HG03378 (cell line): ENCODE data around the gene TPCN2.

Source experiments
- ATAC-seq: cut with Tn5 transposase; IDR thresholded peaks from one replicate; pipeline ENCODE4 v1.9.1; 2021; ENCODE audit warnings: mild to moderate bottlenecking, moderate library complexity; ENCODE audit not compliant: unreplicated experiment

The TPCN2 gene

DNA sequence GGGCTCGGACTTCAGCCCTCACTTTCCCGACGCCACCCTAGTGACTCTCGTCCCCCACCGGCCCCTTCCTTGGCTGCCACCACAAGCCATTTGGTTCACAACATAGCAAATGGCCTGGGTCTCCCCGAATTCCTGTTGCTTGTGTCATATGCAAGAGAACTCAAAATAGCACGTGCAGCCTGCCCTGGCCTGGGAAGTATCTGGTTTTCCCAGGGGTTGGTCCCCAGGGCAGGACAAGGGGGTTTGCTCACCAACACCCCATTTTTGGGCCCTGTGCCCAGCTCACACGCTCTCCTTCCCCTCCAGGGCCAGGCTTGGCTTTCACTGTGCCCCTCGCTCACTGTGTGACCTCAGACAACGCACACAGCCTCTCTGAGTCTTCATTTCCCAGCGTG lies 12.8 kb upstream of the TPCN2 start:
- no peak for ATAC-seq

- ATAC-seq, result no peak
Measured at GRCh38 chr11:69037074-69037473, 11.7 kb upstream of the TPCN2 start.

DNA sequence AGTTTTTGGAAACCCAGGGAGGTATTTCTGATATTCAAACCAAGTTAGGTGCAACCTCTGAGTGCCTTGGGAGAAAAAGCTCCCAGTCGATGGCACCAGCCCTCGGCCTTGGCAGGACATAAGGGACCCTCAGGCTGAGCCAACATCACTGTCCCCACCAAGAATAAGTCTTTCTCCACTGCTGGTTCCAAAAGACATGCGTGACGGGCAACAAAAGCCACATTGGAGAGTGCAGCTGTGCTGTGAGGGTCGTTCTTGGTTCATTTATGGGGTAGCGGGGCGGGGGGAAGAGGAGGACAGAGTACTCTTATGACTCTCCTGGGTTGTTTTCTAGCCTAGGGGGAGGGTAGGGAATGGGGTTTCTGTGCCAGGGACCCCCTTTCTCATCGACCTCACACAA lies 11.2 kb upstream of the TPCN2 start:
- ATAC-seq, result no peak

GRCh38 chr11:69039501-69039900 lies 9.2 kb upstream of the TPCN2 start:
- no peak for ATAC-seq

DNA sequence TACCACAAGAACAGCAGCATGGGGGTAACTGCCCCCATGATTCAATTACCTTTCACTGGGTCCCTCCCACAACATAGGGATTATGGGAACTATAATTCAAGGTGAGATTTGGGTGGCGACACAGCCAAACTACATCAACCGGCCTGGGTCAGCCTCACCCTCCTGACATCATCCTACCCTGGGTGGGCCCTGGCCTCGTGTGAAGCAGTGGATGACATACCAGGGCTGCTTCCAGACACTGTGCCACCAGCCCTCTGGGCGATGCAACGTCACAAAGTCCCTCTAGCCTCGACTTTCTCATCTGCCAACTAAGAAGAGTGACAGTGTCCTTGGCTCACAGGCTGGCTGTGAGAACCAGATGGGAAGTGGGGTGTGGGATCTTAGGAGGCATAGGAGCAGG lies 8.7 kb upstream of the TPCN2 start:
- ATAC-seq, result no peak

DNA sequence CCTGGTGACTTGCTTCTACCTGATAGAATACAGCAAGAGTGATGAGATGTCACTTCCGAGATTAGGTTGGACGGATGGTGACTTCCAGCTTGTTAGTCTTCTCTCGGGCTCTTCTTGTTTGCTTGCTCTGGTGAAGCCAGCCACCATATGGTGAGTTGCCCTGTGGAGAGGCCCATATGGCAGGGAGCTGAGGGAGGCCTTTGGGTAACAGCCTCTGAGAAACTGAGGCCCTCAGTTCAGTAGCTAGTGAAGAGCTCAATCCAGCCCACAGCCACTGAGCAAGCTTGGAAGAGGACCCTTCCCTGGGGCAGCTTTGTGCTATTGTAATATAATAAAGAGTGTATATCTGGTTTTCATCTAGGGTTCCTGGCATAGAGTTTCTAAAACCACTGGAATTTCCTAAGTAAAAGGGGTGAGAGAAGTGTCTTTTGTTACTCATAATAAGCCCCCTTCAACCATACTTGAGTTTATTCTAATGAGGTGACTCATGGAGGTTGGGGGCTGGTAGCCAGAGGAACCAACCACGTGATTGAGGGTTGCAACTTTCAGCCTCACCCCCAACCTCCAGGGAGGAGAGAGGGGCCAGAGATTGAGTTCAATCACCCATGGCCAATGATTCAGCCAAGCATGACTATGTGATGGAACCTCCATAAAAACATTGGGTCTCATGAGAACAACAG lies 8.0 kb upstream of the TPCN2 start:
- ATAC-seq, result no peak

DNA sequence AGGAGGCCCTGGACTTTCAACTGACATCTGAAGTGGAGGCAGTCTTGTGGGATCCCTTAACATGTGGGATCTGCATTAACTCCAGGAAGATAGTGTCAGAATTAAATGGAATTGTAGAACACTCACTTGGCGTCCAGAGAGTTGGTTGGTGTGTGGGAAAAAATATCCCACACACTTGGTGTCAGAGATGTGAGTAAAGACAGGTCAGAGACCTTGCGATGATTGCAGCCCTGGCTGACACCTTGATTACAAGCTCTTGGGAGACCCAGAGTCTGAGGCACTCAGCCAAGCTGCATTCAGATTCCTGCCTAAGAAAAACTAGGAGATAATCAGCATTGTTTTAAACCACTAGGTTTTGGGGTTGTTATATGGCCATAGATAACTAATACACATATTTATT lies 7.2 kb upstream of the TPCN2 start:
- no peak for ATAC-seq

- ATAC-seq, result no peak
Measured at GRCh38 chr11:69044111-69045013, 4.4 kb upstream of the TPCN2 start.

GRCh38 chr11:69048031-69048693 lies 570 bp upstream of the TPCN2 start:
- no peak for ATAC-seq

GRCh38 chr11:69049490-69049867 lies 747 bp downstream of the TPCN2 start:
- ATAC-seq, result no peak

DNA sequence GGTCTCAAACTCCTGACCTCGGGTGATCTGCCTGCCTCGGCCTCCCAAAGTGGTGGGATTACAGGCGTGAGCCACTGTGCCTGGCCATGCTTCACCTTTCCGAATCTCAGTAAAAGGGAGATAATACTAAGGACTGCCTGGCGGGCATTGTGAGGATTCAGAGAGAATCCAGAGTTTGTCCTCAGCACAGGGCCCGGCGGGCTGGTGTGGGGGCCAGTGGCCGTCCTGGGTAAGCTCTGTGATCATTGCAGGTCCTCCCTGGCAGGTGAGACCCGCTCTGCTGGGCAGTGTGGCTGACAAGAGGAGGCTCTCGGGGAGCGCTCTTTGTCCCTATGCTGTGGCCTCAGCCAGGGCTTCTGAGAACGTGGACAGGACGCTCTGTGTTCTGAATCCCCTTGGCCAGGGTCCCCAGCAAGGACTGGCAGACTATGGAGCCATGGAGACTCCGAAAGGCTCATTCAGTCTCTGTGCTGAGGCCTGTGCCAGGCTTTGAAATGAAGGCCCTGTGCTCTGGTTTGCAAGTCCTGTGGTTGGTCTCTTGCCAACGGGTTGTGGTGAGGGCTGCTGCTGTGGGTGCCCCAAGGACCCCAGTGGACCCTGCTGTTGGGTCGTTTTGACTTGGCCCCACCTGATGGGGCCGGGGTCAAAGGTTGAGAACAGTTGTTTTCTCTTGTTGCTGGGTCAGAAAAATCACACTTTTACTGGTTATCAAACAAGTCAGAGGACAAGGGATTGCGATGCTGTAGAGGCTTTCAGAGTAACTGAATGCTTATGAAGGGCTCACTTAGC lies 2.1 kb downstream of the TPCN2 start:
- ATAC-seq, result no peak

DNA sequence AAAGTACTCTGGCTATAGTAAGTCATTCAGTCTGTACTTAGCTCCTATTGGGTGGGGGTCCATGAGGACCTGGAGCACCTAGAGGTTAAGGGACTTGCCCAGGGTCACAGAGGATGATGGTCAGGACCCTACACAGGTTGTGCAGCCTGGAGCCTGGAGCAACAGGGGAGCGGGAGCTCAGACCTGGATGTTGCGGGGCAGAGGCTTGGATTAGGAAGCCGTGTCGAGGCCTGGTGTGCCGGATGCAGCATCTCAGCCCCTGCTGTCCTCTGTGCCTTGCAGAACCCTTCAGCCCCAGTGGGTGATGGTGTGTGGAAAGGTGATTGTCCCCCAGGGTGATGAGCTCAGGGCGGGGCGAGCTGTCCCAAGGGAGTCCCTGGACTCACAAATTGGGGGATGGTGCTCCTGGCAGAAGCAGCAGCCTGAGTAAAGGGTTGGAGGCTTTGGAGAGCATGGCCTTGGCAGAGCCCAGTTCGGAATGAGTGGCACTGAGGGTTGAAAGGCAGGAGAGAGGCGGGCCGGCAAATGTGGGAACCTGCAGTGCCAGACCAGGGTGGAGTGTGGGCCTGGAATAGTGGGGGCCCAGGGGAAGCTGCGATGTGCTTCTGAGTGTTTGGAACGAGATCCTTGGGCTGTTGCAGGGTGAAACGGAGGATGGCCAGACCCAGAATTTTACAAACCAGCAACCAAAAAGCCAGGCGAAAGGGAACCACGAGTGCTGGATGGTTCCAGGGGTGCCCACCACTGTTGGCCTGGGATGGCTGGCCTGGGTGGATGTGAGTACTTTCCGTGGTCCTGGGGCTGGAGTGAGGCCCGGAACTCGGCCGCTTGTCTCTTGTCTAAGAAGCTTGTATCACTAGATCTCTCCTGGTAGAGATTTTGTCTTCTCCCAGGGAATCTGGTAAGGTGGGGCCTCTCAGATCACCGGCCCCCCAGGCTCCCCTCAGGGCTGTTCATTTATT lies 2.9 kb downstream of the TPCN2 start:
- no peak for ATAC-seq

- no peak for ATAC-seq
Measured at GRCh38 chr11:69052343-69053168, 3.8 kb downstream of the TPCN2 start.

DNA sequence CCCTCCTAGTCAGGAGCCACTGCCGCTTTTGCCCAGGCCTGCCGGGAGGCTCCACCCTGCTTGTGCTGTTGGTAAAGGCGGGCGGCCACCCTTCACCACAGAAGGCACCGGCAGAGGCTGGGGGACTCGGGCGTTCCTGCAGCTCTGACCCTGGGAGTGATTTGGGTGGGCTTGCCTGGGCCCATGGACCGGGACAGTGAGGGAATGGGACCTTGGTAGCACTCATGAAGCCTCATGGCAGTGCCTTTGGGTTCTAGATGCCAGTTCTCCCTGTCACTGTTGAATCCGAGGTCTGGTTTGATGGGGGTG lies 4.4 kb downstream of the TPCN2 start:
- ATAC-seq, result no peak

GRCh38 chr11:69053546-69054396 lies 5.0 kb downstream of the TPCN2 start:
- no peak for ATAC-seq

DNA sequence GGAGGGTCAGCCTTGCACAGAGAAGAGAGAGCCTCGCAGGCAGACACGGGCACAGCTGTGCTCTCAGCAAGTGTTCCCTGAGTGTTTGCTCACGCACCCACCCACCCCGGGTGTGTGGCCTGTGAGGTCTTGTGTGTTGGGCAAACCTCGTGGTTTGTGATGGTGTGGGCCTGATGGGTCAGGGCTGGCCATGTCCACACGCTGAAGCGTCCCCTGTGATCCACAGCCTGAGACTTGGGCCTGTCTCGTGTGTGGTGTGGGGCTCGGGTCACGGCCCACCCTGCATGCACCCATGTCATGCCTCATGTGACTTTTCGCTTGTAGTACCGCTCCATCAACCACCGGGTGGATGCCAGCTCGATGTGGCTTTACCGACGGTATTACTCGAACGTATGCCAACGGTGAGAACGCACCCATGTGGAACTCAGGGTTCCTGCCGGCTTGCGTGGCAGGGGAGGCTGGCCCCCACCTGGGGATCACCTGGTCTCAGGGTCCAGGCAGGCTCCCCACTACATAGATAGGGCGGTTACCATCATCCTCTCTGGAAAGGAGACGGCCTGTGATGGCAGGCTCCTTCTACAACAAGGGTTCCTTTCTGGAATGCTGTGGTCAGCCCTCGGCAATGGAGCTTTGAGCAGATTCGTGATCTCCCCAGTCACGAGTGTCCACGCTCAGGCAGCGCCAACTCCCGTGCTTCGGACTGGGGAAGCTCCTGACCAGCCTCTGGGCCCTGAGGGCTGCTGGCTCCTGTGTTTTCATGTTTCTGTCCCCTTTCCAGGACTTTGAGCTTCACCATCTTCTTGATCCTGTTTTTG lies 5.9 kb downstream of the TPCN2 start:
- ATAC-seq, result no peak

DNA sequence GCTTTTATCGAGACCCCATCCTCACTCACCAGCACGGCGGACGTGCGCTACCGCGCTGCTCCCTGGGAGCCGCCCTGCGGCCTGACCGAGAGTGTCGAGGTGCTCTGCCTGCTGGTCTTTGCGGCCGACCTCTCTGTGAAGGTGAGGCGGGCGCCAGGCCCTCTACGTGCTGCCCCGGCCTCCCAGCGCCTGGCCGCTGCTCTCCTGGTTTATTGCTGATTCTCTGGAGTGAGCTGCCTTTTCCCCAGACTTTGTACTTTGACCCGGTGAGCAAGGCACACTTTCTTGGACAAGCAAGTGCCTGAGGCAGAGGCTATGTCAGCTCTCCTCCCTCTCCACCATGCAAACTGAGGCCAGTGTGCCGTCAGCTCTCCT lies 6.5 kb downstream of the TPCN2 start:
- no peak for ATAC-seq
